H1 (cell line): ENCODE data around the gene AGBL4. TPM values are rescaled to one million over a fixed set of nuclear protein-coding genes. Genes with fewer than 3 reads are reported as not detected.

Experiments used
- CTCF ChIA-PET: fragments of 300-600 bp; sonication (Branson Sonifier 250); formaldehyde crosslinking; loops from one replicate; lab custom pipeline; 2021; ENCODE audit not compliant: partially characterized antibody; lab: Charles Lee
- POLR2A ChIA-PET: fragments of 300-600 bp; sonication (Branson Sonifier 250); formaldehyde crosslinking; loops from one replicate; lab custom pipeline; 2021; ENCODE audit warnings: inconsistent platforms; ENCODE audit not compliant: partially characterized antibody; lab: Charles Lee
- DNase-seq, 2 experiments: peaks; one replicate each; pipeline versions ENCODE4 v3.0.0 to v3.0.0-alpha.2; 2010 to 2022; ENCODE audit warnings: low spot score in 2 of 2, low read depth in 1 of 2, mixed read lengths in 1 of 2
- FAIRE-seq: peaks from 2 replicates; lab custom pipeline; 2011; peaks lifted over from hg19 to GRCh38; lab: Jason Lieb, UNC
- H2AFZ ChIP-seq: 2 replicates; pipeline ENCODE4 v1.8.1; 2012; ENCODE audit warnings: low read length, inconsistent platforms
- H2AK5ac ChIP-seq: 2 replicates; pipeline ENCODE4 v1.6.1; 2013; ENCODE audit warnings: low read depth, low read length
- H2BK120ac ChIP-seq: replicated peaks from 2 replicates; pipeline ENCODE3; 2013; ENCODE audit warnings: low read depth, low read length, inconsistent platforms
- H2BK12ac ChIP-seq: 2 replicates; pipeline ENCODE4 v1.6.1; 2013; ENCODE audit warnings: low read depth, low read length
- H2BK15ac ChIP-seq: 2 replicates; pipeline ENCODE4 v1.6.1; 2013; ENCODE audit warnings: low read length
- H2BK20ac ChIP-seq: 2 replicates; pipeline ENCODE4 v1.6.1; 2013; ENCODE audit warnings: low read length
- H2BK5ac ChIP-seq: 2 replicates; pipeline ENCODE4 v1.6.1; 2013; ENCODE audit warnings: low read depth, low read length
- H3K14ac ChIP-seq: 2 replicates; pipeline ENCODE4 v1.6.1; 2013; ENCODE audit warnings: inconsistent platforms; ENCODE audit not compliant: insufficient read length
- H3K18ac ChIP-seq: 2 replicates; pipeline ENCODE4 v1.6.1; 2013; ENCODE audit warnings: low read length; ENCODE audit errors: extremely low read depth
- H3K23ac ChIP-seq: 2 replicates; pipeline ENCODE4 v1.6.1; 2013; ENCODE audit warnings: inconsistent platforms; ENCODE audit not compliant: insufficient read length
- H3K23me2 ChIP-seq: 2 replicates; pipeline ENCODE4 v1.6.1; 2013; ENCODE audit warnings: low read depth, low read length
- H3K27ac ChIP-seq: 2 replicates; pipeline ENCODE4 v1.6.1; 2011; ENCODE audit warnings: low read depth, low read length, inconsistent platforms
- H3K27me3 ChIP-seq, 4 experiments: replicated peaks in 1 of 4; 1 replicate in 1 of 4; 2 replicates in 3 of 4; pipeline versions ENCODE4 v1.6.1 to v1.8.1; 2011 to 2013; ENCODE audit warnings: low read length in 3 of 4, mild to moderate bottlenecking in 3 of 4, inconsistent platforms in 2 of 4, mixed read lengths in 2 of 4, moderate library complexity in 1 of 4; ENCODE audit not compliant: control insufficient read depth in 3 of 4, insufficient read depth in 3 of 4; ENCODE audit errors: extremely low read depth in 1 of 4
- H3K36me3 ChIP-seq, 4 experiments: 2 replicates each; pipeline versions ENCODE4 v1.6.1 to v1.8.1; 2011 to 2013; ENCODE audit warnings: mild to moderate bottlenecking in 4 of 4, low read length in 3 of 4, moderate library complexity in 2 of 4, control low read depth in 1 of 4, inconsistent platforms in 1 of 4; ENCODE audit not compliant: insufficient read depth in 4 of 4, control insufficient read depth in 2 of 4
- H3K4ac ChIP-seq: replicated peaks from 2 replicates; pipeline ENCODE3; 2013; ENCODE audit warnings: low read length, low read depth, mixed read lengths, inconsistent platforms; ENCODE audit not compliant: insufficient read length
- H3K4me1 ChIP-seq, 4 experiments: replicated peaks in 1 of 4; 1 replicate in 1 of 4; 2 replicates in 3 of 4; pipeline versions ENCODE4 v1.6.1 to v1.8.1; 2011 to 2013; ENCODE audit warnings: low read length in 3 of 4, inconsistent platforms in 2 of 4, mixed read lengths in 1 of 4; ENCODE audit not compliant: insufficient read depth in 4 of 4, control insufficient read depth in 3 of 4
- H3K4me2 ChIP-seq, 2 experiments: 2 replicates each; pipeline versions ENCODE4 v1.6.1 to v1.8.1; 2011 to 2013; ENCODE audit warnings: low read depth in 2 of 2, low read length in 2 of 2, control low read depth in 1 of 2, inconsistent platforms in 1 of 2, mild to moderate bottlenecking in 1 of 2; ENCODE audit not compliant: insufficient read depth in 1 of 2
- H3K4me3 ChIP-seq, 4 experiments: fragments of 200-600, 300-600 bp in 1 of 4; sonication (generic), shearing (Covaris generic), sonication (Bioruptor Twin) in 1 of 4; 2 replicates each; pipeline versions ENCODE4 v1.5.1 to v1.8.1; 2011 to 2016; ENCODE audit warnings: low read length in 4 of 4, low read depth in 3 of 4, control low read depth in 2 of 4, inconsistent platforms in 2 of 4, mild to moderate bottlenecking in 2 of 4, mixed read lengths in 1 of 4, moderate library complexity in 1 of 4; ENCODE audit not compliant: insufficient read depth in 2 of 4; ENCODE audit errors: extremely low read depth in 1 of 4
- H3K56ac ChIP-seq: replicated peaks from 2 replicates; pipeline ENCODE3; 2013; ENCODE audit warnings: low read depth, mild to moderate bottlenecking, mixed read lengths, low read length, inconsistent platforms; ENCODE audit not compliant: insufficient read length
- H3K79me1 ChIP-seq: 2 replicates; pipeline ENCODE4 v1.6.1; 2013; ENCODE audit warnings: low read depth, low read length, control low read depth
- H3K79me2 ChIP-seq, 2 experiments: 2 replicates each; pipeline versions ENCODE4 v1.6.1 to v1.8.1; 2012 to 2013; ENCODE audit warnings: low read length in 2 of 2, mild to moderate bottlenecking in 2 of 2, inconsistent platforms in 1 of 2; ENCODE audit not compliant: insufficient read depth in 2 of 2, control insufficient read depth in 1 of 2
- H3K9ac ChIP-seq, 4 experiments: replicated peaks in 1 of 4; 1 replicate in 1 of 4; 2 replicates in 3 of 4; pipeline versions ENCODE4 v1.6.1 to v1.8.1; 2011 to 2013; ENCODE audit warnings: low read depth in 3 of 4, low read length in 3 of 4, control low read depth in 2 of 4, mild to moderate bottlenecking in 2 of 4, moderate library complexity in 2 of 4, inconsistent platforms in 1 of 4; ENCODE audit errors: extremely low read depth in 1 of 4
- H3K9me3 ChIP-seq, 2 experiments: 2 replicates each; pipeline versions ENCODE4 v1.6.1 to v1.8.1; 2012 to 2013; ENCODE audit warnings: mild to moderate bottlenecking in 2 of 2, moderate library complexity in 2 of 2, control low read depth in 1 of 2, inconsistent platforms in 1 of 2, low read depth in 1 of 2, low read length in 1 of 2, mixed read lengths in 1 of 2; ENCODE audit not compliant: insufficient read depth in 2 of 2
- H4K20me1 ChIP-seq, 2 experiments: replicated peaks in 1 of 2; 2 replicates each; pipeline versions ENCODE3 to v1.8.1; 2011 to 2013; ENCODE audit warnings: inconsistent platforms in 2 of 2, low read length in 2 of 2, mild to moderate bottlenecking in 1 of 2; ENCODE audit not compliant: insufficient read depth in 2 of 2, control insufficient read depth in 1 of 2
- H4K5ac ChIP-seq: 2 replicates; pipeline ENCODE4 v1.6.1; 2013; ENCODE audit warnings: low read length, low read depth, mixed read lengths, inconsistent platforms; ENCODE audit not compliant: insufficient read length
- H4K8ac ChIP-seq: 2 replicates; pipeline ENCODE4 v1.8.0; 2013; ENCODE audit warnings: mild to moderate bottlenecking, moderate library complexity, low read length, inconsistent platforms; ENCODE audit not compliant: insufficient read depth; ENCODE audit errors: extremely low read depth
- H4K91ac ChIP-seq: replicated peaks from 2 replicates; pipeline ENCODE3; 2013; ENCODE audit warnings: low read length, mixed read lengths, inconsistent platforms; ENCODE audit not compliant: insufficient read length
- GTF2F1 ChIP-seq: IDR thresholded peaks from 2 replicates; pipeline ENCODE4 v1.6.1; 2012; ENCODE audit warnings: low read depth, low read length, improper control_type of control experiment, borderline replicate concordance
- WGBS, 2 experiments: shearing (Covaris generic) in 1 of 2; methylation state at CpG; one replicate each; pipeline versions ENCODE4 v1.1.6 to v1.1.7; 2013 to 2015; ENCODE audit warnings: low lambda C conversion rate in 2 of 2, mixed read lengths in 2 of 2, inconsistent platforms in 1 of 2, low coverage in 1 of 2, missing lambda C conversion rate in 1 of 2; ENCODE audit not compliant: insufficient replicate concordance in 2 of 2, insufficient coverage in 1 of 2, insufficient read length in 1 of 2; ENCODE audit errors: extremely low coverage in 1 of 2, missing lambda C conversion rate in 1 of 2; 5-methylcytosine and 5-hydroxymethylcytosine counted together
- polyA plus RNA-seq, 7 experiments: library from polyadenylated mRNA; depleted of rRNA in 3 of 7; stranded (reverse) in 5 of 7; unstranded in 2 of 7; fragments of >200 nt in 5 of 7; fragments of 200-250 nt in 2 of 7; gene quantifications; 1 replicate in 5 of 7; 2 replicates in 1 of 7; 4 replicates in 1 of 7; pipeline versions ENCODE4 v1.2.1 to v1.2.3, GENCODE V29; 2011 to 2013; ENCODE audit warnings: missing spikeins in 2 of 7, mixed read lengths in 2 of 7
- total RNA-seq: library from RNA; stranded (reverse); fragmentation: NEBNext Ultra II Directional; extraction: Animal tissue kit (Norgen Biotek cat#: 25700); gene quantifications from 2 replicates; pipeline ENCODE4 v1.2.1, GENCODE V29; 2021

Gene AGBL4
- total and polyA plus RNA-seq, 2 of the 8 experiments (the other 6 are each of a cell fraction or from before 2014, with no cell fraction given), result 0.41 to 0.45 TPM

DNA sequence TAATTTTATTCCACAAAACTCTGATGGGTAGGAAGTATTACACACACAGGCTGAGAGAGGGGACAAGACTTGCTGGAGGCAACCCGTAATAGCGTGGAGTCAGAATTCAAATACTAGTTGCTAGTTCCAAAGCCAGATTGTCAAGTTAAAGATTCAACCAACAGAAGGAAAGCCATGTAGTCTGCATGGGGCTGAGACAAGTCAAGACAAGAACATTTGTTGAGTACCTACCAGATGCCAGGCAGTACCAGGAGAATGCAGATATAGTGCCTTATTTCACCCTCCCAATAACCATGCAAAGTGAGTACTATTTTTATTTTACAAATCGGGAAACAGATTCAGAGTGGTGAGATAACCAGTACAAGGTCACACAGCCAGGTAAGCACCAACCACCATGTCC is 1441.3 kb downstream of the AGBL4 start:
- no peak overlapping the region for H3K14ac ChIP-seq
- DNase-seq, result no peak
- no peak overlapping the region for H3K4ac ChIP-seq
- H4K20me1 ChIP-seq, result no peaks in the 10 kb centered on the region
- H3K27ac ChIP-seq, result no peak overlapping the region
- 94% methylated on average over 3 of the region's 3 CpGs; no CpG with 5 or more reads in 1 of the 2 experiments for WGBS, 2 experiments
- H3K56ac ChIP-seq, result no peak overlapping the region
- no peak overlapping the region for H3K23ac ChIP-seq
- H3K36me3 ChIP-seq, result no peaks in the 10 kb centered on the region
- no peak overlapping the region for H2BK120ac ChIP-seq
- H2BK5ac ChIP-seq, result no peak overlapping the region
- H2BK12ac ChIP-seq, result no peak overlapping the region
- H2BK15ac ChIP-seq, result no peak overlapping the region
- no peak overlapping the region for H2BK20ac ChIP-seq
- H3K79me1 ChIP-seq, result no peaks in the 10 kb centered on the region
- POLR2A ChIA-PET, result no interaction called here
- no peak overlapping the region for H3K4me3 ChIP-seq
- no peak overlapping the region for H4K8ac ChIP-seq
- no peak overlapping the region for H3K18ac ChIP-seq
- H3K4me2 ChIP-seq, result no peak overlapping the region
- no peak for TF ChIP-seq GTF2F1
- no peak overlapping the region for H3K9ac ChIP-seq
- no peaks in the 10 kb centered on the region for H3K9me3 ChIP-seq
- H4K91ac ChIP-seq, result no peak overlapping the region
- no peaks in the 10 kb centered on the region for H3K79me2 ChIP-seq
- CTCF ChIA-PET, result interaction anchor here (1.1 to 7.6 kb wide), 4 partner anchors 10 to 116 kb away, joined by 3 to 65 read pairs (median 12); no protein-coding TSS in a partner anchor
- no peak overlapping the region for H2AFZ ChIP-seq
- no peaks in the 10 kb centered on the region for H3K4me1 ChIP-seq
- no peak for FAIRE-seq
- H2AK5ac ChIP-seq, result no peak overlapping the region
- no peaks in the 10 kb centered on the region for H3K27me3 ChIP-seq
- H3K23me2 ChIP-seq, result no peaks in the 10 kb centered on the region; the same call in 1 of the 2 replicates
- no peak overlapping the region for H4K5ac ChIP-seq
